Activated T-helper 1 cell treated with anti-CD3 and anti-CD28 coated beads, Interleukin-12 subunit alpha, Interleukin-12 subunit beta, Interleukin-2, Interleukin-4 antibody, amounts not matched to agents 30 ng/mL and 10 ng/mL and 1 ng/mL, durations not matched to agents 14 hours and 24 hours and 36 hours (primary cell): ENCODE data around the gene PIWIL1. TPM values are rescaled to one million over a fixed set of nuclear protein-coding genes. Genes with fewer than 3 reads are reported as not detected.

ENCODE experiments used
- DNase-seq: peaks from one replicate; pipeline ENCODE4 v3.0.0; 2021; ENCODE audit warnings: low spot score
- H3K27ac Mint-ChIP-seq: one replicate; pipeline ENCODE4 v1.8.0; 2021; ENCODE audit warnings: mild to moderate bottlenecking, mixed read lengths
- H3K27me3 Mint-ChIP-seq: one replicate; pipeline ENCODE4 v1.8.0; 2022; ENCODE audit warnings: mild to moderate bottlenecking, moderate library complexity, mixed read lengths; ENCODE audit not compliant: insufficient read depth
- H3K36me3 Mint-ChIP-seq: one replicate; pipeline ENCODE4 v1.8.0; 2021; ENCODE audit warnings: low read depth, mixed read lengths
- H3K4me1 Mint-ChIP-seq: one replicate; pipeline ENCODE4 v1.8.0; 2021; ENCODE audit warnings: low read depth, mixed read lengths
- H3K4me3 Mint-ChIP-seq: one replicate; pipeline ENCODE4 v1.8.0; 2021; ENCODE audit warnings: mild to moderate bottlenecking, moderate library complexity, mixed read lengths
- H3K9me3 Mint-ChIP-seq: one replicate; pipeline ENCODE4 v1.8.0; 2021; ENCODE audit warnings: mixed read lengths
- intact Hi-C: fragments of 100-400 bp; cut with micrococcal nuclease; formaldehyde crosslinking; loops from one replicate; pipeline ENCODE4 v1.15.1; 2024
- total RNA-seq: library from RNA; stranded (reverse); gene quantifications from 2 replicates; pipeline ENCODE4 v1.2.3, GENCODE V29; 2022

PIWIL1 gene
- total RNA-seq, 1 donor from 2014 or later = not detected

DNA sequence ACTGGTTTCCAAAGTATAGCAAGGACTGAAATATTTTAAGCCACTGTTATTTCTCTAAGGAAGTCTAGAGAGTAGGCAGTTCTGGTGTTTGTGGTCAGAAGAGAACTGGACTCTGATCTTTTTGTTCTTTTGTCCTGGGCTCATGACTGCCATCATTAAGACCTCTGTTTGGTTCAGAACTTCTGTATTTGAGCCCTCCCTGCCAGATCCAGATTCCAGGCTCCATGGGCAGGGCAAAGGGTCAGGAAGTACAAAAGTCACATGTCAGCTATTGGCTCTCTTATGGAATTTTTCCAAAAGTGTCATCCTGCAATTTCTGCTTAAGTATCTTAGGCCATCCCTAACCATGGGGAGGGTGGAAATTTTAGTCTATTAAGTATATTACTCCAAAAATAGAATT, 6.8 kb downstream of the PIWIL1 start:
- Mint-ChIP-seq H3K36me3 (no peaks in the 10 kb centered on the region), H3K4me1 (no peaks in the 10 kb centered on the region), H3K4me3 (no peak overlapping the region), H3K27ac (no peak overlapping the region), H3K27me3 (peaks cover 8% of the 10 kb centered on the region), H3K9me3 (no peaks in the 10 kb centered on the region)
- DNase-seq = no peak
- intact Hi-C loops = no loop called here

DNA sequence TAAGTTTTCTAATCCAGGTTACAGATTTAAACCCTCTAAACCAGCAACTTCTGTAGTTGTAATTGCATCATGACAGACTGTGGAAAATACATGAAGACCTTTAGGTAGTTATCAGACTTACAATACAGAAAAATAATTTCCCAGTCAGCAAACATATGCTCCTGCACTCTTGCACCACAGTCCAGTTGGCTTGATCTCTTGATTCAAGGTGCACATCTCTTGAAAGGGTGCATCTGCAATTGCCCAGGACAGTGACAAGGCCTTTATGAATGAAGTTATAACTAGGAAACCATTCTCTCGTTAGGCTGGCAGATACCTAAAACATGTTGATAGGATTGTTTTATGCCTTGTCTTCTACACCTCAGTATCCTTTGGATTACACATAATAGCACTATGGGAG, 7.6 kb downstream of the PIWIL1 start:
- Mint-ChIP-seq H3K4me3 (no peak overlapping the region), H3K27ac (no peak overlapping the region), H3K27me3 (peaks cover 9% of the 10 kb centered on the region), H3K36me3 (no peaks in the 10 kb centered on the region), H3K9me3 (no peaks in the 10 kb centered on the region), H3K4me1 (no peaks in the 10 kb centered on the region)
- DNase-seq = no peak
- intact Hi-C loops = no loop called here

DNA sequence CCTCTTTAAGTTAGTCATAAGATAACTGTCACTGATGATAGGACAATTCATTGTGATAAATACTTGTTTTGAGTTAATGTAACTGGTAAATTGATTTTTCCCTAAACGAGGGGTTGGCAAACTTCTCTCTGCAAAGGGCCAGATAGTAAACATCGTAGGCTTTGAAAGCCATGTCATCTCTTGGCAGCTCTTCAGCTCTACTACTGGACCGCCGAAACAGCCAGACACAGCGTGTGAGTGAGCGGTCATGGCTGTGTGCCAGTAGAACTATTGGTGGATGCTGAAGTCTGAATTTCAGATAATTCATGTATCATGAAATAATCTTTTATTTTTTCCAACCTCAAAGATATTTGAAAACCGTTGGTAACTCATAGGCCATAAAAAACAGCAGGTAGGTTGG, 9.9 kb downstream of the PIWIL1 start:
- Mint-ChIP-seq H3K27ac (no peak overlapping the region), H3K4me1 (no peaks in the 10 kb centered on the region), H3K4me3 (no peak overlapping the region), H3K9me3 (no peaks in the 10 kb centered on the region), H3K27me3 (peaks cover 6% of the 10 kb centered on the region), H3K36me3 (no peaks in the 10 kb centered on the region)
- DNase-seq = no peak
- intact Hi-C loops = no loop called here

DNA sequence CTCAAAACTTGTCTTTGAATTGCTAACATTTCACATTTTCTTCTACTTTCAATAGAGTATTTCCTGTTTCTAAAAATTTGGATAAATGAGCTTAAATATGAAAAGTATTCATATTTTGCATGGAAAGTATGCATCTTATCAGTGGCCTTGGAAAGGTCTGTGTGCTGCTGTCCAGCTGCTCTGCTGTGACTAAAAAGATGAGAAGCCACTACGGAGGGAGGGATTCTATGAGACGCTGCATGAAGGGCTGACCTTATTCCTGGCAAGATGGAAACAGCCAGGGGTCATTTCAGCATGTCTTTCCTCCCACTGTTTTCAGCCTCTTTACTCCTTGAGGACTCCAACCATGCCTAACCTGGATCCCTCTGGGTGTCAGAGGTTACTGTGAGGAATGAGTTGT, 13.0 kb downstream of the PIWIL1 start:
- H3K27me3 Mint-ChIP-seq = peaks cover 2% of the 10 kb centered on the region
- H3K36me3 Mint-ChIP-seq = no peaks in the 10 kb centered on the region
- intact Hi-C loops = no loop called here
- no peak for DNase-seq
- H3K27ac Mint-ChIP-seq = no peak overlapping the region
- H3K4me3 Mint-ChIP-seq = no peak overlapping the region
- H3K9me3 Mint-ChIP-seq = peaks cover 4% of the 10 kb centered on the region
- no peaks in the 10 kb centered on the region for H3K4me1 Mint-ChIP-seq

DNA sequence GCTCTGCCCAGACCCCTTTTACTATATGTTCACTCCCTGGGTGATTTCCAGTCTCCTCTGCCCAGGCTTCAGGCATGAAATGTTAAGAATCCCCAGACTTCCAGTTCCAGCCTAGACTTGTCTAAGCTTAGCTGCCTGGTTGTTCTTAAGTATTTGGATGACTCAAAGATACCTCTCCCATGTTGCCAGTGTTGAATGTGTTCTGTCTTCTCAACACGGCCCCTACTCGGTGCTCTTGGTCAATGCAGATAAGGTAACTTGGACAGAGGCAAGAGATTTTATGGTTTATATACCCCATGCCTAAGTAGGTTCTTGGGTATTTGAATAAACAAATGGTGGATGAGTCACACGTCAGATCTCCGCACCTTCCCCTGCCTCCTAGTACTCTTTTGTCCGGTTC, 13.6 kb downstream of the PIWIL1 start:
- no peaks in the 10 kb centered on the region for H3K4me1 Mint-ChIP-seq
- peaks cover 4% of the 10 kb centered on the region for H3K9me3 Mint-ChIP-seq
- H3K27me3 Mint-ChIP-seq = peaks cover 2% of the 10 kb centered on the region
- H3K4me3 Mint-ChIP-seq = no peak overlapping the region
- no peak overlapping the region for H3K27ac Mint-ChIP-seq
- H3K36me3 Mint-ChIP-seq = no peaks in the 10 kb centered on the region
- DNase-seq = no peak
- intact Hi-C loops = no loop called here

DNA sequence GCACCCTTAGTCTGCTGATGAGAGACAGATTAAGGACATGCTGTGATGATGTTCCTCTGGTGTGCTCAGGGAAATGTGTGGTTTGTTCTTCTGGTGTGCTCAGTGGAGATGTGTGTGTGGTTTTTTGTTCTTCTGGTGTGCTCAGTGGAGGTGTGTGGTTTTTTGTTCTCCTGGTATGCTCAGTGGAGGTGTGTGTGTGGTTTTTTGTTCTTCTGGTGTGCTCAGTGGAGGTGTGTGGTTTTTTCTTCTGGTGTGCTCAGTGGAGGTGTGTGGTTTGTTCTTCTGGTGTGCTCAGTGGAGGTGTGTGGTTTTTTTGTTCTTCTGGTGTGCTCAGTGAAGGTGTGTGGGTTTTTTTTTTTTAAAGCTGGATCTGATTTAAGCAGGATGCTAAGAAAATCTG, 15.4 kb downstream of the PIWIL1 start:
- DNase-seq = no peak
- Mint-ChIP-seq H3K4me3 (no peak overlapping the region), H3K27me3 (peaks cover 2% of the 10 kb centered on the region), H3K27ac (no peak overlapping the region), H3K9me3 (peaks cover 4% of the 10 kb centered on the region), H3K36me3 (no peaks in the 10 kb centered on the region), H3K4me1 (no peaks in the 10 kb centered on the region)
- intact Hi-C loops = no loop called here

DNA sequence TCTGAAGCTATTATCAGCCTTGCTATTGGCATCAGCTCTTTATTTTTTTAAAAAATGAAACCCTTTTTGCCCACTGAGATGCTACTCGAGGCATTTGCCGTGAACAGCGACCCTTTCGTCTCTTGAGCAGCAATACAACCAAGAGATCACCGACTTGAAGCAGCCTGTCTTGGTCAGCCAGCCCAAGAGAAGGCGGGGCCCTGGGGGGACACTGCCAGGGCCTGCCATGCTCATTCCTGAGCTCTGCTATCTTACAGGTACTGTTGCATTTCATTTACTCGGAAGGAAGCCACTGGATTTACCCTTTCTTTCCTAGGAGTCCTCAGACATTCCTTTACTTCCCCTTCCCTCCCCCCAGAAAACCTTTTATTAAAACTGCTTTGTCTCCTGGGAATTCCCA, 16.7 kb downstream of the PIWIL1 start:
- Mint-ChIP-seq H3K27ac (no peak overlapping the region), H3K9me3 (peaks cover 4% of the 10 kb centered on the region), H3K27me3 (peaks cover 2% of the 10 kb centered on the region), H3K36me3 (no peaks in the 10 kb centered on the region), H3K4me1 (no peaks in the 10 kb centered on the region), H3K4me3 (no peak overlapping the region)
- no peak for DNase-seq
- intact Hi-C loops = no loop called here

DNA sequence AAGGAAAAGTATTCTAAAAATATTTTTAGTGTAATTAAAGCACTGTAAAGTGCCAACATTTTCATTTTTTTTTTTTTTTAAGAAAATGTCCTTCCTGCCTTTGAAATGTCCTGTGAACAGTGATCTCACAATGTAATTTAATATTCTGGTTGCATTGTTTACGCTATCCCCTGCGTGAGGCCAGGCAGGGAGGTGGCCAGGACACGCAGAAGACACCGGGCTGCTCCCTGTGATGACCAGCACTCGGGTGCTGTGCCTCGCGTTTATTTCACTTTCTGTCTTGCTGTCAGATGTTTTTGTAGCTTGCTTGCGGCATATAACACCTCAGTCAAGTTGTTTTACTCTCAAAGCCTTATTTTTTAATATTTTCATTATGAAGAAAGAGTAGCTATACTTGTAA, 18.5 kb downstream of the PIWIL1 start:
- Mint-ChIP-seq H3K4me1 (no peaks in the 10 kb centered on the region), H3K36me3 (no peaks in the 10 kb centered on the region), H3K27me3 (no peaks in the 10 kb centered on the region), H3K4me3 (no peak overlapping the region), H3K27ac (no peak overlapping the region), H3K9me3 (peaks cover 4% of the 10 kb centered on the region)
- no peak for DNase-seq
- intact Hi-C loops = no loop called here

DNA sequence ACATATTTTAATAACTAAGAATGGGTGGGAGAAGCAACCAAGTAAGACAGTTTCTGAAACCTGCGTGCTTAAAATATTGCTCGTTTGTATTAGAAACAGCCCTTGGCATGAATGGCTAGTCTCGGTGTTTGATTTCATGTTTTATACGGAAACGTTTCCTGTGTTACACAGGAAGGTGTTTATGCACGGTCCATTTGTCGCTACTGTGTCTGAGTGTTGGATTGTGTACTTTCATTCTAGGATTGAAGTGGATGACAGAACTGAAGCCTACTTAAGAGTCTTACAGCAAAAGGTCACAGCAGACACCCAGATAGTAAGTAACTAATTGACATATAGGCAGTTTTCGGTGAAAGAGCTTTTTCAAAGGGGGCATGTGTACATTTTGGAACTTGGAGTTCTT, 19.6 kb downstream of the PIWIL1 start:
- H3K27ac Mint-ChIP-seq = no peak overlapping the region
- peaks cover 4% of the 10 kb centered on the region for H3K9me3 Mint-ChIP-seq
- H3K36me3 Mint-ChIP-seq = no peaks in the 10 kb centered on the region
- intact Hi-C loops = no loop called here
- no peak overlapping the region for H3K4me3 Mint-ChIP-seq
- no peaks in the 10 kb centered on the region for H3K27me3 Mint-ChIP-seq
- no peak for DNase-seq
- no peaks in the 10 kb centered on the region for H3K4me1 Mint-ChIP-seq

DNA sequence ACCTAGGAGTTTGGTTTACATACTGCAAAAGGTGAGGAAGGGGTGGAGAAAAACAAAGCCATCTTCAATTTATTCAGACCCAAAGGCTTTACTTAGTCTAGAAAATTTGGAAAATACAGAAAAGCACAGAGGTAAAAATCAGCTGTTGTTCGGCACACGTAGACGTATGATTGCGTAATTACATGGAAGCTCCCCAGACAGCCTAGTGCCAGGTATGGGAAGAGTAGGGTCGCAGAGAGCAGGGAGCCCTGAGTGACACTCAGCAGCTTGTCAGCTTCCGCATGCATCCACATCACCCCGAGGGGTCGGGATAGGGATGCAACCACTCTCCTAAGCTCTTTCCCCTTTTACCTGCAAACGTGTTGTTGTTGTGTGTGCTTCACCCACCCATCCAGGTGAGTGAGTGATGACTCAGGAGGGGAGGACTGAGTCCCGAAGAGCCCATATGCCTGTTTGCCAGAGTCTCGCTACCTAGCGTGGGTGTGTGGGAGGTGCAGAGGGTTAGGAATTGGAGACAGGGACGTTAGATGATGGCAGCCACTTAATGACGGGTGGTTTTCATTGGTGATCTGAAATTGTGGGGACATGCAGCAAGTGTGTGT, 20.1 kb downstream of the PIWIL1 start:
- no peaks in the 10 kb centered on the region for H3K4me1 Mint-ChIP-seq
- no peaks in the 10 kb centered on the region for H3K27me3 Mint-ChIP-seq
- no peak overlapping the region for H3K27ac Mint-ChIP-seq
- no peak for DNase-seq
- H3K9me3 Mint-ChIP-seq = peaks cover 4% of the 10 kb centered on the region
- H3K4me3 Mint-ChIP-seq = no peak overlapping the region
- intact Hi-C loops = no loop called here
- no peaks in the 10 kb centered on the region for H3K36me3 Mint-ChIP-seq

DNA sequence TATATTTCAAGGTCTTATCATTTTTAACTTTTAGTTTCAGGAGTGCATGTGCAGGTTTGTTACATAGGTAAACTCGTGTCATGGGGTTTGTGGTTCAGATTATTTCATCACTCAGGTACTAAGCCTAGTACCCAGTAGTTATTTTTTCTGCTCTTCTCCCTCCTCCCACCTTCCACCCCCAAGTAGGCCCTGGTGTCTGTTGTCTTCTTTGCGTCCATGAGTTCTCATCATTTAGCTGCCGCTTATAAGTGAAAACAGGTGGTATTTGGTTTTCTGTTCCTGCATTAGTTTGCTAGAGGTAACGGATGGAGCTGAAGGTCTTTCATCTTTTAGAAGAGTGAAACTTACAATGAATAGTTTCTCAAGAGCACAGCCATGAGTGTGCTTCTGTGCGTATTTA, 24.4 kb downstream of the PIWIL1 start:
- Mint-ChIP-seq H3K9me3 (no peaks in the 10 kb centered on the region), H3K36me3 (no peaks in the 10 kb centered on the region), H3K4me3 (no peak overlapping the region), H3K4me1 (no peaks in the 10 kb centered on the region), H3K27me3 (no peaks in the 10 kb centered on the region), H3K27ac (no peak overlapping the region)
- intact Hi-C loops = no loop called here
- DNase-seq = no peak

DNA sequence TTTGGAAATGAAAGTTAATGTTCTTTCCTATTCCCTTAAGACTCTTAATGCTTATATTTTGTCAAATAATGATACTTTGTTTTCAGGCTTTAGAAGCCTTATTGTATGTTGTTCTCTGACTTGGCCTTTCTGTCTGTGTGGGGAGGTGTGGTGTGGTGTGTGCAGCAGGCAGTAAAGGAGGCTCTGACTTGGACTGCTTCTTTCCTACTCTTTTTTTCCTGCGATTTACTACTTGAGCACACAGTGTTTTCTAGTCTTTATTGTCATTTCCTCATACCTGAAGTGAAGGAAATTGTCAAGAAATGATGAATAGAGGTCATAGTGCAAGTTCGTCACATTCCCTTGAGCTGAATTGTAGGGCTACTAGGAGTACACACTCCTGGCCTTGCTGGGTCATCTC, 26.9 kb downstream of the PIWIL1 start:
- no peak for DNase-seq
- Mint-ChIP-seq H3K4me1 (no peaks in the 10 kb centered on the region), H3K36me3 (no peaks in the 10 kb centered on the region), H3K27ac (no peak overlapping the region), H3K9me3 (no peaks in the 10 kb centered on the region), H3K27me3 (no peaks in the 10 kb centered on the region), H3K4me3 (no peak overlapping the region)
- intact Hi-C loops = no loop called here

DNA sequence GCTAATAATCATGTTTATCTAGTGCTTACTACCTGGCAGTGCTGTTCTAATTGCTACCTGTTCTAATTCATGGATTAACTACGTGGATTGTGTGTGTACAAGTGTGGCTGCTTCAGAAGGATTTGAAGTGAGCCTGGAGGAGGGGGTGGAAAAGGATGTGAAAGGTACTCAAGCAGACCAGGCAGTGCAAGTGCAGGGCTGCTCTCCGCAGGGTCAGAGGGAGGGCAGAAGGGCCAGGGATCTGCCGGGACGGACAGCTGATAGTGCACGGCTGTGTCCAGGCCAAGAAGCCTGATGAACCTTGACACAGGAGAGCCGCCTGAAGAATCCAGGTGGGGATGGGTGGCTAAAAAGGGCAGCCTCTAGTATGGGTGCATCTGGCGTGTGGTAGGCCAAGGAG, 28.5 kb downstream of the PIWIL1 start:
- no peaks in the 10 kb centered on the region for H3K4me1 Mint-ChIP-seq
- H3K4me3 Mint-ChIP-seq = no peak overlapping the region
- H3K27me3 Mint-ChIP-seq = no peaks in the 10 kb centered on the region
- H3K27ac Mint-ChIP-seq = no peak overlapping the region
- H3K36me3 Mint-ChIP-seq = no peaks in the 10 kb centered on the region
- no peaks in the 10 kb centered on the region for H3K9me3 Mint-ChIP-seq
- intact Hi-C loops = no loop called here
- DNase-seq = no peak

DNA sequence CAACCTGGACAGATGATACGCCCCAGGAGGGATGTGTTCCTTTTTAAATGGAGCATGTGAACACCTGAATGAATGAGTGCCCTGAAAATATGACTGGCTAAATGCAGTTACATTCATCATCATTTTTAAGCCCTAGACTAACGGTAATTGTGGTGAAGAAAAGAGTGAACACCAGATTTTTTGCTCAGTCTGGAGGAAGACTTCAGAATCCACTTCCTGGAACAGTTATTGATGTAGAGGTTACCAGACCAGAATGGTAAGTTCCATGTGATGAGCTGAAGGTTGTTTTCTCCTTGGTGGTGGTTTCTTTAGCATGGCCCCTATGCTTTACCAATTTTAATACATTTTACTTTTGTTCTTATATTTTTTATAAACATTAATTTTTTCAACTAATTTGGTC, 29.3 kb downstream of the PIWIL1 start:
- intact Hi-C loops = no loop called here
- H3K4me3 Mint-ChIP-seq = no peak overlapping the region
- H3K36me3 Mint-ChIP-seq = no peaks in the 10 kb centered on the region

More for the DNA sequence above, 29.3 kb downstream of the PIWIL1 start:
- Mint-ChIP-seq H3K4me1 (no peaks in the 10 kb centered on the region), H3K27ac (no peak overlapping the region), H3K27me3 (no peaks in the 10 kb centered on the region), H3K9me3 (no peaks in the 10 kb centered on the region)
- no peak for DNase-seq
